ENCODE data around the gene FCRL5. TPM values are rescaled to one million over a fixed set of nuclear protein-coding genes. Genes with fewer than 3 reads are reported as not detected.

FCRL5 gene
- total RNA-seq, 2 donors from 2014 or later = 0.16 TPM; not detected in 1

- TF ChIP-seq CTCF (IDR thresholded peaks at IDR 0.05) = no peak
- Histone ChIP-seq H3K27ac (no peak overlapping the region), H3K27me3 (no peaks in the 10 kb centered on the region), H3K4me3 (no peak overlapping the region), H3K4me1 (no peaks in the 10 kb centered on the region), H3K36me3 (no peaks in the 10 kb centered on the region), H3K9me3 (no peaks in the 10 kb centered on the region)
- DNase-seq (ENCODE audit: low spot score) = no peak
These were observed 11.5 kb downstream of the FCRL5 start for GRCh38 chr1:157540852-157541251.

GRCh38 chr1:157540160-157540748, 12.1 kb downstream of the FCRL5 start:
- no peaks in the 10 kb centered on the region for H3K27me3 ChIP-seq
- H3K4me3 ChIP-seq = no peak overlapping the region
- no peak for TF ChIP-seq CTCF (IDR thresholded peaks at IDR 0.05)
- H3K4me1 ChIP-seq = no peaks in the 10 kb centered on the region
- H3K36me3 ChIP-seq = no peaks in the 10 kb centered on the region
- no peak for DNase-seq (ENCODE audit: low spot score)
- no peak overlapping the region for H3K27ac ChIP-seq
- H3K9me3 ChIP-seq = no peaks in the 10 kb centered on the region

DNA sequence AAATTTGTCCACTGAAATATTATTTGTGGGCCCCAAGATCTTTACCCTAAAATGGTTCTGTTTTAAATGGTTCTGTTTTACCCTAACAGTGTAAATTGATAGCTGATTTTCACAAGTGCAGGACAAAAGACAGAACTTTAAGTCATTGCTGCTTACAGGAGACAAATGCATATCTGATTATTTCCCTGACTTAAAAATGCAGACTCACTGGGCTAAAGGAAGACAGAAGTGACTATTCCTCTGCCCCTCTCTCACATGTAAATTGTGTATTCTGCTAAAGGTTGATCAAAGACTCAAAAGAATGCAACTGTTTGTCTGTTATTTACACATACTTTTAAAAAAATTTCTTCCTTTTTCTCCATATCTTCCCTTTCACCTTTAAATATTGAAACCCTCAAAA, 12.7 kb downstream of the FCRL5 start:
- Histone ChIP-seq H3K4me1 (no peaks in the 10 kb centered on the region), H3K27ac (no peak overlapping the region), H3K9me3 (no peaks in the 10 kb centered on the region), H3K27me3 (no peaks in the 10 kb centered on the region), H3K36me3 (no peaks in the 10 kb centered on the region), H3K4me3 (no peak overlapping the region)
- DNase-seq (ENCODE audit: low spot score) = no peak
- no peak for TF ChIP-seq CTCF (IDR thresholded peaks at IDR 0.05)

DNA sequence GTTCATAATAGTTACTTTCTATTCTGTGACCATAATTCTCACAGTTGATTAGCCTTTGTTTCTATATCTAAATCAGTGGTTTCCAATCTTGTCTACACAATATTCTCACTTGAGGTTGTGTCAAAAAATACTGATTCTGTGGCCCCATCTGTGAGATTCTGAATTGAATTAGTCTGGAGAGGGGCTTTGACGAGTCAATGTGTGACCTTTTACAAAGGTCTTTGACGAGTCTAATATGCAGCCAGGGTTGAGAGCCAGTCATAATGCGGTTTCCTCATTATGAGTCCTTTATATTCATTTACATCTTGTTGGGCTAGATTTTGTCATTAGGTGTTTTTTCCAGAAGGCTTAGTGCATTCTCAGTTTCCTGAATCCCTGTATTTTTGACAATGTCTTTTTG, 19.7 kb downstream of the FCRL5 start:
- no peak for DNase-seq (ENCODE audit: low spot score)
- H3K9me3 ChIP-seq = no peaks in the 10 kb centered on the region
- no peak overlapping the region for H3K4me3 ChIP-seq
- TF ChIP-seq CTCF (IDR thresholded peaks at IDR 0.05) = no peak
- no peaks in the 10 kb centered on the region for H3K27me3 ChIP-seq
- H3K27ac ChIP-seq = no peak overlapping the region
- no peaks in the 10 kb centered on the region for H3K4me1 ChIP-seq
- H3K36me3 ChIP-seq = no peaks in the 10 kb centered on the region

GRCh38 chr1:157523774-157524493, 28.4 kb downstream of the FCRL5 start:
- H3K36me3 ChIP-seq = no peaks in the 10 kb centered on the region
- no peak overlapping the region for H3K27ac ChIP-seq
- H3K27me3 ChIP-seq = no peaks in the 10 kb centered on the region
- no peak for DNase-seq (ENCODE audit: low spot score)
- no peaks in the 10 kb centered on the region for H3K4me1 ChIP-seq
- no peaks in the 10 kb centered on the region for H3K9me3 ChIP-seq
- no peak for TF ChIP-seq CTCF (IDR thresholded peaks at IDR 0.05)
- no peak overlapping the region for H3K4me3 ChIP-seq

Data from right atrium auricular region (tissue), 2 donors.